LNCaP clone FGC (cell line): ENCODE results near the gene CCDC92.

Experiments used
- DNase-seq: peaks from one replicate; pipeline ENCODE4 v3.0.0-alpha.2; 2011; ENCODE audit warnings: low read depth
- H3K4me3 ChIP-seq: 2 replicates; pipeline ENCODE4 v1.5.1; 2011; ENCODE audit warnings: mild to moderate bottlenecking, low read depth, low read length, control low read depth
- CTCF ChIP-seq: IDR thresholded peaks from 2 replicates; pipeline ENCODE4 v1.5.1; 2012; ENCODE audit warnings: mild to moderate bottlenecking; ENCODE audit not compliant: control insufficient read depth, insufficient read depth; ENCODE audit errors: extremely low read depth

Gene CCDC92

GRCh38 chr12:123888989-123889388 is 83.6 kb downstream of the CCDC92 start:
- no peak for TF ChIP-seq CTCF
- H3K4me3 ChIP-seq, result no peak overlapping the region
- DNase-seq, result no peak

- no peak for DNase-seq
- TF ChIP-seq CTCF, result no peak
- no peak overlapping the region for H3K4me3 ChIP-seq
Measured at GRCh38 chr12:123886931-123887582, 85.6 kb downstream of the CCDC92 start.

- no peak for DNase-seq
- no peak for TF ChIP-seq CTCF
- H3K4me3 ChIP-seq, result no peak overlapping the region
Measured at GRCh38 chr12:123886258-123886657, 86.4 kb downstream of the CCDC92 start.
